ENCODE results near the gene ACAA1.

- TF ChIP-seq SP2 (CRISPR knock-in tag; IDR thresholded peaks at IDR 0.05), result no peak
- no peak for TF ChIP-seq NBN (conservative IDR thresholded peaks at IDR 0.05)
- TF ChIP-seq USF2 (IDR thresholded peaks at IDR 0.05; ENCODE audit: low read depth, low read length), result no peak
- TF ChIP-seq USF2 (CRISPR knock-in tag; IDR thresholded peaks at IDR 0.05; ENCODE audit: borderline replicate concordance), result no peak
- no peak for TF ChIP-seq HMGXB4 (CRISPR knock-in tag; IDR thresholded peaks at IDR 0.05; ENCODE audit: borderline replicate concordance in 1 of 2, low read depth in 1 of 2)
- no peak for TF ChIP-seq CTCF (CRISPR knock-in tag; IDR thresholded peaks at IDR 0.05)
Observed at GRCh38 chr3:38114875-38115644, 21.9 kb downstream of the ACAA1 start.
